Measurements from ENCODE around the gene KANSL3. TPM values are rescaled to one million over a fixed set of nuclear protein-coding genes. Genes with fewer than 3 reads are reported as not detected.
"Not testable (repeated sequence)": the region's sequence is repeated elsewhere in the genome, so short reads cannot be mapped to it uniquely, and the experiment has no call there.

KANSL3 gene
- total and polyA plus RNA-seq, 9 donors, result 28.0 to 55.7 (median 47.0) TPM

- Histone ChIP-seq H3K4me3 (no peak overlapping the region), H3K27ac (no peak overlapping the region), H3K9me3 (no peaks in the 10 kb centered on the region), H3K4me1 (ENCODE audit: insufficient read depth) (peaks cover 4% of the 10 kb centered on the region), H3K27me3 (no peaks in the 10 kb centered on the region), H3K36me3 (no peaks in the 10 kb centered on the region)
- 87 to 96% (median 91%) methylated on average over 6 of the region's 6 CpGs for WGBS, 3 donors
- DNase-seq, result no peak
- intact Hi-C loops (cut with DNase I), result loop anchor here in 1 of 4 donors (10.0 kb wide), 1 partner anchor 407 kb away; no protein-coding TSS in a partner anchor
- TF ChIP-seq, protein P1, sequence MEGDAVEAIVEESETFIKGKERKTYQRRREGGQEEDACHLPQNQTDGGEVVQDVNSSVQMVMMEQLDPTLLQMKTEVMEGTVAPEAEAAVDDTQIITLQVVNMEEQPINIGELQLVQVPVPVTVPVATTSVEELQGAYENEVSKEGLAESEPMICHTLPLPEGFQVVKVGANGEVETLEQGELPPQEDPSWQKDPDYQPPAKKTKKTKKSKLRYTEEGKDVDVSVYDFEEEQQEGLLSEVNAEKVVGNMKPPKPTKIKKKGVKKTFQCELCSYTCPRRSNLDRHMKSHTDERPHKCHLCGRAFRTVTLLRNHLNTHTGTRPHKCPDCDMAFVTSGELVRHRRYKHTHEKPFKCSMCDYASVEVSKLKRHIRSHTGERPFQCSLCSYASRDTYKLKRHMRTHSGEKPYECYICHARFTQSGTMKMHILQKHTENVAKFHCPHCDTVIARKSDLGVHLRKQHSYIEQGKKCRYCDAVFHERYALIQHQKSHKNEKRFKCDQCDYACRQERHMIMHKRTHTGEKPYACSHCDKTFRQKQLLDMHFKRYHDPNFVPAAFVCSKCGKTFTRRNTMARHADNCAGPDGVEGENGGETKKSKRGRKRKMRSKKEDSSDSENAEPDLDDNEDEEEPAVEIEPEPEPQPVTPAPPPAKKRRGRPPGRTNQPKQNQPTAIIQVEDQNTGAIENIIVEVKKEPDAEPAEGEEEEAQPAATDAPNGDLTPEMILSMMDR (IDR thresholded peaks at IDR 0.05), result no peak
- TF ChIP-seq EP300 (IDR thresholded peaks at IDR 0.05), result no peak
- TF ChIP-seq POLR2A (IDR thresholded peaks at IDR 0.05), result no peak
These were observed 80.1 kb downstream of the KANSL3 start for GRCh38 chr2:96558061-96558460.

- H3K4me3 ChIP-seq; H3K9me3 ChIP-seq; H3K27me3 ChIP-seq; DNase-seq; H3K27ac ChIP-seq; H3K4me1 ChIP-seq (ENCODE audit: insufficient read depth); H3K36me3 ChIP-seq: not testable (repeated sequence)
- 46 to 58% (median 56%) methylated on average over 6 of the region's 6 CpGs for WGBS, 3 donors
- intact Hi-C loops (cut with DNase I), result loop anchor here in 1 of 4 donors (10.0 kb wide), 1 partner anchor 407 kb away; no protein-coding TSS in a partner anchor
These were observed 80.7 kb downstream of the KANSL3 start for GRCh38 chr2:96557421-96557820.

DNA sequence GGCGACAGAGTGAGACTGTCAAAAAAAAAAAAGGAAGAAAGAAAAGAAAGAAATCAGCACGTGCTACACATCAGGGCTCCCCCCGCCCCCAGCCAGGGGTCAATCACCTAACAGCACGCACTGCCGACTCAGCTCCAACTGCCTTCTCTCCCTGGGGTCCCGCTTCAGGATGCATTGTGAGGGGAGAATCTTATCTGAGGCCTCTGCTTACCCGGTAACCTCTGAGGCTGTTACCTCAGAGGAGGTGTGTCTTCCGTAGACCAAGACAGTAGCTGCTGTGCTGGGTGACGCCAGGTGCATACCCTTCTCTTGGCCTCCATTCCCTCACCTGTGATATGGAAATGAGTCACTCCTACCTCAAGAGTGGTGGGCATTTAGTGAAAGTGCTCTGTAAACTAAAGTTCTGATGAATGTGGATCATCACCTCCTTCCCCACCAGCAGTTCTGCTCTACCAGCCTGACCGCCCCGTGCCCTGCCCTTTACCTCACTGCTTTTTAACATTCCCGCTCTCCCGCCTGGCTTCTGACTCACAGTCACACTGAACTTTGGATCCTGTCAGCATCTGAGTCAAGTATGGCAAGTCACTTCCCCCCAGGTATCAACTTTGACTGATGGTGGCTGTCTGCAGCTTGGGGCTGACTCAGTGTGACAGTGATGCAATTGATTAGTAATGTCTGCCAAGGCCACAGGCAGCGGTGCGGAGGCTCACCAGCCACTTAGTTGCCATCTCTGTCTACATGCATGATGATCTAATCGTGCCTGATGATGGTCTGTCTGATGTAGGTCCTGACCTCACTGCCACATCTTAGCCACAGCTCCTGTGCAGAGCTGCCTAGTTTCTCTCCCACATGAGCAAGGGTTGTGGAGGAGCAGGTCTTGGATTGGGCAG lies 81.4 kb downstream of the KANSL3 start:
- no peak overlapping the region for H3K4me3 ChIP-seq
- TF ChIP-seq, protein P1 (IDR thresholded peaks at IDR 0.05), result no peak
- no peak for TF ChIP-seq EP300 (IDR thresholded peaks at IDR 0.05)
- H3K9me3 ChIP-seq, result no peaks in the 10 kb centered on the region
- H3K27ac ChIP-seq, result no peak overlapping the region
- intact Hi-C loops (cut with DNase I), result loop anchor here in 1 of 4 donors (10.0 kb wide), 1 partner anchor 408 kb away; no protein-coding TSS in a partner anchor
- WGBS, 3 donors, result 80 to 82% (median 81%) methylated on average over 16 of the region's 16 CpGs
- no peak for DNase-seq
- no peaks in the 10 kb centered on the region for H3K36me3 ChIP-seq
- H3K4me1 ChIP-seq (ENCODE audit: insufficient read depth), result peaks cover 4% of the 10 kb centered on the region
- H3K27me3 ChIP-seq, result no peaks in the 10 kb centered on the region

DNA sequence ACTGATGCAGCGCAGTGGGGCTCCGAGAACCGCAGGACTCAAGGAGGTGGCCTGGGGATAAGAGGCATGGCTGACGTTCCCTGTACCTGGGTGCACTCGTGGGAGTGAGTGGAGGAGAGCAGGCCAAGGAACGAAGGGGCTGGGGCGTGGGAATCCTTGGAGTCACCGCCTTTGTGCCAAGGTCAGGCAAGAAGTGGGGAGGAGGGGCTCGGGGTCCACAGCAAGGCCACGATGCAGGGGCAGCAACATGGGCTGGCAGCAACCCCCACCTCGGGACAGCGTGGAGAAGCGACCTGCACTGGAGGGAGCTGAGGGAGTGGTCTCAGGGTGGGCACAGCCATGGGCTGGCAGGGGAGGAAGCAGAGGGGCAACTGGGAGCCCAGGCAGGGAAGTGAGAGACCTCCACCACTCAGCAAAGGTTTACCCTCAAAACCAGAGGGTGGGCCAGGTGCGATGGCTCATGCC lies 82.9 kb downstream of the KANSL3 start:
- Histone ChIP-seq H3K27me3 (no peaks in the 10 kb centered on the region), H3K4me3 (no peak overlapping the region), H3K9me3 (no peaks in the 10 kb centered on the region), H3K27ac (no peak overlapping the region), H3K36me3 (no peaks in the 10 kb centered on the region), H3K4me1 (ENCODE audit: insufficient read depth) (peaks cover 4% of the 10 kb centered on the region)
- intact Hi-C loops (cut with DNase I), result loop anchor here in 1 of 4 donors (10.0 kb wide), 1 partner anchor 410 kb away; no protein-coding TSS in a partner anchor
- TF ChIP-seq POLR2A (IDR thresholded peaks at IDR 0.05), result no peak
- TF ChIP-seq, protein P1 (IDR thresholded peaks at IDR 0.05), result no peak
- no peak for TF ChIP-seq EP300 (IDR thresholded peaks at IDR 0.05)
- 64 to 66% (median 64%) methylated on average over 14 of the region's 14 CpGs for WGBS, 3 donors
- DNase-seq, result no peak
